ENCODE measurements around the gene EHD1. TPM values are rescaled to one million over a fixed set of nuclear protein-coding genes. Genes with fewer than 3 reads are reported as not detected.

EHD1 gene
- total and polyA plus RNA-seq, 2 of the 4 experiments (the other 2 are of a cell fraction): 107 to 209 TPM

DNA sequence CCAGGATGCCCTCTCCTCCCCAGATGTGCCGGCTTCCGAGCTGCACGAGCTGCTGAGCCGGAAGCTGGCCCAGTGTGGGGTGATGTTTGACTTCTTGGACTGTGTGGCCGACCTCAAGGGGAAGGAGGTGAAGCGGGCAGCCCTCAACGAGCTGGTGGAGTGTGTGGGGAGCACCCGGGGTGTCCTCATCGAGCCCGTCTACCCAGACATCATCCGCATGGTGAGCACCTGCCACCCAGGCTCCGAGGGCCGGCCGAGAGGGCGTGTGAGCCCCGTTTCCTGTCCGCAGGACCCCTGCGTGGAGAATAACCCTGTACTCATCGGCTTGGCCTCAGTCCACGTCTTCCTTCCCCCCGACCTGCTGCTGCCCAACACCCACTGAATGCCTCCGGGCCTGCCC is 48.3 kb upstream of the EHD1 start (continued):
- TF ChIP-seq, protein P1, sequence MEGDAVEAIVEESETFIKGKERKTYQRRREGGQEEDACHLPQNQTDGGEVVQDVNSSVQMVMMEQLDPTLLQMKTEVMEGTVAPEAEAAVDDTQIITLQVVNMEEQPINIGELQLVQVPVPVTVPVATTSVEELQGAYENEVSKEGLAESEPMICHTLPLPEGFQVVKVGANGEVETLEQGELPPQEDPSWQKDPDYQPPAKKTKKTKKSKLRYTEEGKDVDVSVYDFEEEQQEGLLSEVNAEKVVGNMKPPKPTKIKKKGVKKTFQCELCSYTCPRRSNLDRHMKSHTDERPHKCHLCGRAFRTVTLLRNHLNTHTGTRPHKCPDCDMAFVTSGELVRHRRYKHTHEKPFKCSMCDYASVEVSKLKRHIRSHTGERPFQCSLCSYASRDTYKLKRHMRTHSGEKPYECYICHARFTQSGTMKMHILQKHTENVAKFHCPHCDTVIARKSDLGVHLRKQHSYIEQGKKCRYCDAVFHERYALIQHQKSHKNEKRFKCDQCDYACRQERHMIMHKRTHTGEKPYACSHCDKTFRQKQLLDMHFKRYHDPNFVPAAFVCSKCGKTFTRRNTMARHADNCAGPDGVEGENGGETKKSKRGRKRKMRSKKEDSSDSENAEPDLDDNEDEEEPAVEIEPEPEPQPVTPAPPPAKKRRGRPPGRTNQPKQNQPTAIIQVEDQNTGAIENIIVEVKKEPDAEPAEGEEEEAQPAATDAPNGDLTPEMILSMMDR (conservative IDR thresholded peaks at IDR 0.05; ENCODE audit: low read depth, low read length): no peak
- TF ChIP-seq RFX5 (IDR thresholded peaks at IDR 0.05; ENCODE audit: low read depth, low read length): no peak
- no peak for TF ChIP-seq MAFK (IDR thresholded peaks at IDR 0.05; ENCODE audit: low read depth, low read length)
- TF ChIP-seq POLR2A (IDR thresholded peaks at IDR 0.05; ENCODE audit: low read depth, low read length): no peak
- no peak for TF ChIP-seq RAD21 (IDR thresholded peaks at IDR 0.05; ENCODE audit: low read length)
- TF ChIP-seq SMC3 (IDR thresholded peaks at IDR 0.05; ENCODE audit: low read depth, low read length): no peak

Measured in IMR-90 (cell line).